GM12892 (cell line): Measurements from ENCODE around the gene PRKCQ.

Experiments
- DNase-seq: peaks from one replicate; pipeline ENCODE4 v3.0.0; 2011; ENCODE audit not compliant: insufficient read length
- FAIRE-seq: peaks from 2 replicates; lab custom pipeline; 2011; peaks lifted over from hg19 to GRCh38; lab: Jason Lieb, UNC
- POLR2A ChIP-seq: IDR thresholded peaks from 2 replicates; pipeline ENCODE4 v1.6.1; 2011; ENCODE audit warnings: low read depth, low read length, control low read depth
- POLR2AphosphoS5 ChIP-seq: IDR thresholded peaks from 2 replicates; pipeline ENCODE4 v1.6.1; 2011; ENCODE audit warnings: low read depth, low read length, control low read depth
- TAF1 ChIP-seq: IDR thresholded peaks from 2 replicates; pipeline ENCODE4 v1.6.1; 2011; ENCODE audit warnings: low read depth, mild to moderate bottlenecking, control low read depth, low read length, borderline replicate concordance

The PRKCQ gene

GRCh38 chr10:6514844-6515780 is 65.0 kb downstream of the PRKCQ start:
- FAIRE-seq (no peak), DNase-seq (no peak)
- TF ChIP-seq POLR2A (no peak), TAF1 (no peak), POLR2AphosphoS5 (no peak)

- FAIRE-seq (no peak), DNase-seq (no peak)
- TF ChIP-seq POLR2AphosphoS5 (no peak), TAF1 (no peak), POLR2A (no peak)
Observed at GRCh38 chr10:6514180-6514579, 65.9 kb downstream of the PRKCQ start.

- no peak for DNase-seq
- TF ChIP-seq TAF1 (no peak), POLR2AphosphoS5 (no peak), POLR2A (no peak)
- no peak for FAIRE-seq
Observed at GRCh38 chr10:6513476-6513875, 66.6 kb downstream of the PRKCQ start.

- TF ChIP-seq POLR2A (no peak), POLR2AphosphoS5 (no peak), TAF1 (no peak)
- DNase-seq, result no peak
- no peak for FAIRE-seq
Observed at GRCh38 chr10:6512182-6512581, 67.9 kb downstream of the PRKCQ start.

- DNase-seq, result no peak
- FAIRE-seq, result no peak
Observed at GRCh38 chr10:6511347-6511746, 68.7 kb downstream of the PRKCQ start.

GRCh38 chr10:6507311-6507710 is 72.8 kb downstream of the PRKCQ start:
- no peak for FAIRE-seq

More at GRCh38 chr10:6511347-6511746, 68.7 kb downstream of the PRKCQ start:
- TF ChIP-seq POLR2A (no peak), TAF1 (no peak), POLR2AphosphoS5 (no peak)

GRCh38 chr10:6505300-6505699 is 74.8 kb downstream of the PRKCQ start:
- no peak for DNase-seq
- FAIRE-seq, result no peak
- TF ChIP-seq POLR2AphosphoS5, result no peak
- no peak for TF ChIP-seq POLR2A
- TF ChIP-seq TAF1, result no peak

More at GRCh38 chr10:6507311-6507710, 72.8 kb downstream of the PRKCQ start:
- no peak for DNase-seq
- TF ChIP-seq TAF1 (no peak), POLR2A (no peak), POLR2AphosphoS5 (no peak)

GRCh38 chr10:6504296-6504695 is 75.8 kb downstream of the PRKCQ start:
- TF ChIP-seq POLR2A (no peak), POLR2AphosphoS5 (no peak), TAF1 (no peak)
- DNase-seq, result no peak
- no peak for FAIRE-seq

- TF ChIP-seq POLR2A (no peak), TAF1 (no peak), POLR2AphosphoS5 (no peak)
- DNase-seq (no peak), FAIRE-seq (no peak)
Observed at GRCh38 chr10:6503171-6503570, 76.9 kb downstream of the PRKCQ start.

- TF ChIP-seq POLR2A, result no peak
- TF ChIP-seq POLR2AphosphoS5, result no peak
- no peak for TF ChIP-seq TAF1
- DNase-seq (no peak), FAIRE-seq (no peak)
Observed at GRCh38 chr10:6501931-6502330, 78.1 kb downstream of the PRKCQ start.

GRCh38 chr10:6499974-6500373 is 80.1 kb downstream of the PRKCQ start:
- TF ChIP-seq POLR2A (no peak), POLR2AphosphoS5 (no peak), TAF1 (no peak)
- DNase-seq, result no peak

GRCh38 chr10:6498771-6499170 is 81.3 kb downstream of the PRKCQ start:
- no peak for TF ChIP-seq TAF1
- TF ChIP-seq POLR2AphosphoS5, result no peak
- no peak for TF ChIP-seq POLR2A
- no peak for DNase-seq

More at GRCh38 chr10:6499974-6500373, 80.1 kb downstream of the PRKCQ start:
- no peak for FAIRE-seq

More at GRCh38 chr10:6498771-6499170, 81.3 kb downstream of the PRKCQ start:
- no peak for FAIRE-seq
